Neural progenitor cell (in vitro differentiated cells): ENCODE results near the gene ANKRD62. TPM values are rescaled to one million over a fixed set of nuclear protein-coding genes. Genes with fewer than 3 reads are reported as not detected.

Experiments used
- DNase-seq: peaks from one replicate; pipeline ENCODE4 v3.0.0-alpha.2; 2016; ENCODE audit warnings: low spot score
- H2AFZ ChIP-seq: fragments of 200-600 bp; sonication (generic); replicated peaks from 2 replicates; pipeline ENCODE4 v1.6.1; 2016; ENCODE audit warnings: antibody characterized with exemption
- H3F3A ChIP-seq: fragments of 200-600 bp; sonication (generic); 2 replicates; pipeline ENCODE4 v1.6.1; 2016; ENCODE audit warnings: antibody characterized with exemption, low read depth
- H3K27ac ChIP-seq: fragments of 200-600 bp; sonication (generic); 2 replicates; pipeline ENCODE4 v1.5.1; 2016; ENCODE audit warnings: mild to moderate bottlenecking
- H3K27me3 ChIP-seq: fragments of 200-600 bp; sonication (generic); 2 replicates; pipeline ENCODE4 v1.6.1; 2016; ENCODE audit warnings: mild to moderate bottlenecking, moderate library complexity
- H3K36me3 ChIP-seq: fragments of 200-600 bp; sonication (generic); 2 replicates; pipeline ENCODE4 v1.5.1; 2016
- H3K4me1 ChIP-seq: fragments of 200-600 bp; sonication (generic); 2 replicates; pipeline ENCODE4 v1.6.1; 2016; ENCODE audit warnings: mixed run types
- H3K4me2 ChIP-seq: fragments of 200-600 bp; sonication (generic); 2 replicates; pipeline ENCODE4 v1.6.1; 2016
- H3K4me3 ChIP-seq: fragments of 200-600 bp; sonication (generic); 2 replicates; pipeline ENCODE4 v1.5.1; 2016
- H3K79me2 ChIP-seq: fragments of 200-600 bp; sonication (generic); 2 replicates; pipeline ENCODE4 v1.6.1; 2016; ENCODE audit warnings: low read depth
- H3K9ac ChIP-seq: fragments of 200-600 bp; sonication (generic); 2 replicates; pipeline ENCODE4 v1.6.1; 2016
- H3K9me3 ChIP-seq: fragments of 200-600 bp; sonication (generic); 2 replicates; pipeline ENCODE4 v1.5.1; 2016; ENCODE audit warnings: low read depth
- H4K20me1 ChIP-seq: fragments of 200-600 bp; sonication (generic); 2 replicates; pipeline ENCODE4 v1.6.1; 2016; ENCODE audit warnings: low read depth
- H3K27ac Mint-ChIP-seq: 3 replicates; pipeline ENCODE4 v1.8.0; 2021; ENCODE audit warnings: mixed read lengths
- H3K27me3 Mint-ChIP-seq: 2 replicates; pipeline ENCODE4 v1.8.0; 2022; ENCODE audit warnings: low read depth, mild to moderate bottlenecking, inconsistent platforms, moderate library complexity, mixed read lengths; ENCODE audit not compliant: insufficient read depth
- H3K36me3 Mint-ChIP-seq: 3 replicates; pipeline ENCODE4 v1.8.0; 2021; ENCODE audit warnings: mixed read lengths
- H3K4me1 Mint-ChIP-seq: 3 replicates; pipeline ENCODE4 v1.8.0; 2021; ENCODE audit warnings: mixed read lengths
- H3K4me3 Mint-ChIP-seq: 3 replicates; pipeline ENCODE4 v1.8.0; 2021; ENCODE audit warnings: mild to moderate bottlenecking, moderate library complexity, mixed read lengths
- H3K9me3 Mint-ChIP-seq: 3 replicates; pipeline ENCODE4 v1.8.0; 2020; ENCODE audit warnings: mixed read lengths
- EZH2 ChIP-seq: fragments of 200-600 bp; sonication (generic); IDR thresholded peaks from 2 replicates; pipeline ENCODE4 v1.6.1; 2017; ENCODE audit warnings: antibody characterized with exemption, mild to moderate bottlenecking, moderate library complexity
- EZH2phosphoT487 ChIP-seq: fragments of 200-600 bp; sonication (generic); IDR thresholded peaks from 2 replicates; pipeline ENCODE4 v1.6.1; 2017; ENCODE audit warnings: antibody characterized with exemption
- total RNA-seq: library from RNA; depleted of rRNA; stranded (reverse); fragments of >200 nt; gene quantifications from 2 replicates; pipeline ENCODE4 v1.2.3, GENCODE V29; 2015; ENCODE audit warnings: low replicate concordance
- TF ChIP-seq, protein P1 (sequence below): fragments of 200-600 bp; sonication (generic); IDR thresholded peaks from 2 replicates; pipeline ENCODE4 v1.5.1; 2017; ENCODE audit warnings: antibody characterized with exemption, mild to moderate bottlenecking

Gene ANKRD62
- total RNA-seq, 1 donor from 2014 or later = not detected

DNA sequence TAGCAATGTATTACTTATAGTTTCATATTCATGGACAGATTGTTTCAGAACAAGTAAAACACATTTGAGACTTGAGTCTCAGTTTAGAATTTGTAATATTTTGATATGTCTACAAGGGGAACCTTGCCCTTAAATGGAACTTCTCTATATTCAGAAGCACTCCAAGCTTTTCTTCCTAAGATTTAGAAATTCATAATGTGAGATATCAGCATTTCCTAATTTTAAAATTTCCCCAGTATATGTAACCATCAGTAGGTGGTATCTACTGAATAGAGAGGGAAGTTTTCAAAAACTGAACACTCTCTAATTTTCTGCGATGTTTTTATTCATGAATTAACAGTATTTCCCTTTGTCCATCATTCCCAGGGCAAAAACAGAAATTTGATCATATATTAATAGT lies 7.6 kb downstream of the ANKRD62 start:
- Mint-ChIP-seq H3K9me3 (no peaks in the 10 kb centered on the region), H3K36me3 (no peaks in the 10 kb centered on the region), H3K27me3 (no peaks in the 10 kb centered on the region), H3K4me3 (no peak overlapping the region), H3K4me1 (no peaks in the 10 kb centered on the region), H3K27ac (no peak overlapping the region)
- Histone ChIP-seq H3K27ac (no peak overlapping the region), H3K4me3 (no peak overlapping the region), H2AFZ (no peak overlapping the region), H3F3A (no peaks in the 10 kb centered on the region), H3K79me2 (no peaks in the 10 kb centered on the region), H3K27me3 (peaks cover 45% of the 10 kb centered on the region), H3K9me3 (no peaks in the 10 kb centered on the region), H3K36me3 (no peaks in the 10 kb centered on the region), H3K4me2 (no peak overlapping the region), H3K9ac (no peak overlapping the region), H3K4me1 (no peaks in the 10 kb centered on the region), H4K20me1 (no peaks in the 10 kb centered on the region)
- DNase-seq = no peak
- no peak for TF ChIP-seq EZH2phosphoT487
- TF ChIP-seq EZH2 = no peak
- TF ChIP-seq, protein P1, sequence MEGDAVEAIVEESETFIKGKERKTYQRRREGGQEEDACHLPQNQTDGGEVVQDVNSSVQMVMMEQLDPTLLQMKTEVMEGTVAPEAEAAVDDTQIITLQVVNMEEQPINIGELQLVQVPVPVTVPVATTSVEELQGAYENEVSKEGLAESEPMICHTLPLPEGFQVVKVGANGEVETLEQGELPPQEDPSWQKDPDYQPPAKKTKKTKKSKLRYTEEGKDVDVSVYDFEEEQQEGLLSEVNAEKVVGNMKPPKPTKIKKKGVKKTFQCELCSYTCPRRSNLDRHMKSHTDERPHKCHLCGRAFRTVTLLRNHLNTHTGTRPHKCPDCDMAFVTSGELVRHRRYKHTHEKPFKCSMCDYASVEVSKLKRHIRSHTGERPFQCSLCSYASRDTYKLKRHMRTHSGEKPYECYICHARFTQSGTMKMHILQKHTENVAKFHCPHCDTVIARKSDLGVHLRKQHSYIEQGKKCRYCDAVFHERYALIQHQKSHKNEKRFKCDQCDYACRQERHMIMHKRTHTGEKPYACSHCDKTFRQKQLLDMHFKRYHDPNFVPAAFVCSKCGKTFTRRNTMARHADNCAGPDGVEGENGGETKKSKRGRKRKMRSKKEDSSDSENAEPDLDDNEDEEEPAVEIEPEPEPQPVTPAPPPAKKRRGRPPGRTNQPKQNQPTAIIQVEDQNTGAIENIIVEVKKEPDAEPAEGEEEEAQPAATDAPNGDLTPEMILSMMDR = no peak

DNA sequence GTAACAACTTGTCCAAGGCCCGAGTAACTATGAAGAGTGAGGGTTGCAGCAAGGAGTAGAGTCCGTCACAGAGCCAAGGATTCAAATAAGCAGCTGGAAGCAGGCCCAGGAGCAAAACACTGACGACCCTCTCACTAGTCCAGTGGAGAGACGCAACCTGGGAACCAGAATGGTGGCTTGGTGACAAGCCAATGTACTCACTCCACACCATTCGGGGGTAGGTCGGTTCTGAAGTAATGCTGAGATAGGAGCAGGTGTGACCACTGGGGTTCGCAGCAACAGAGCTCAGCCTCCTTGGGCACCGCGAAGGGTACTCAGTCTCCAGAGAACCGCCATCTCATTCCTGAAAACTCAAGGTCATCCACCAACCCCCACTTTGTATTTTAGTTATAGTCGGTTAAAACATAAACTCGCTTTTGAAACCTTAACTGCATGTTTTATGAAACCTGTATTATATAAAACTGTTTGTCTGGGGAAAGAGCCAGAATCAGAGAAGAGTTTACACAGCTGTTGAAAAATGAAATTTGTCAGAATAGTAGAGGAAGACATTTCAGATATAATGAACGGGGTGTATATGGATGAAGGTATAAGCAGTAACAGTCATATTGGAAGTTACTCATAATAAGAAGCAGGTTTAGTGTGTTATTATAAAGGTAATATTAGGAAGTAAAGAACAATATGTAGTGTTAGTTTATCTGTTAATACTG lies 8.6 kb downstream of the ANKRD62 start:
- Mint-ChIP-seq H3K27ac (no peak overlapping the region), H3K4me3 (no peak overlapping the region), H3K27me3 (no peaks in the 10 kb centered on the region), H3K4me1 (no peaks in the 10 kb centered on the region), H3K9me3 (no peaks in the 10 kb centered on the region), H3K36me3 (no peaks in the 10 kb centered on the region)
- Histone ChIP-seq H4K20me1 (no peaks in the 10 kb centered on the region), H2AFZ (no peak overlapping the region), H3K9ac (no peak overlapping the region), H3K27ac (no peak overlapping the region), H3K27me3 (peaks cover 45% of the 10 kb centered on the region), H3K4me2 (no peak overlapping the region), H3K4me1 (no peaks in the 10 kb centered on the region), H3K36me3 (no peaks in the 10 kb centered on the region), H3K4me3 (no peak overlapping the region), H3F3A (no peaks in the 10 kb centered on the region), H3K79me2 (no peaks in the 10 kb centered on the region), H3K9me3 (no peaks in the 10 kb centered on the region)
- DNase-seq = no peak
- no peak for TF ChIP-seq EZH2

DNA sequence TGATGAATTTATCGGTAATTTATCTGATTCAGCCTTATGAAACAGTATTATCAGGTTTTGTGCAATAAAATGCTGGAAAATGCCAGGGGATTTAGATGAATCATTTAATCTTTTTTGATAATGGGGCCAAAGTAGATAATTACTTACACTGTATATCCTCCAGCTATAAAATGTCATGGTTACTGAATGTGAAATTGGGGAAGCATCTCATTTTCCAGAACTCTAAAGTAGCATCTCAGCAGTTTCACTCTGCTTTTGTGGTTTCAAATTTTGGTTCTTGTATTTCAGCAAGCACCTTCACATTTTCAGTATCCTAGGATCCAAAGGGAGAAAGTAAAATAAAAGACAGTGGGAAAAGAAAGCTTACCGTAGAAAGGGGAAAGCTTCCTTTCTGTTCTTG lies 12.8 kb downstream of the ANKRD62 start:
- Histone ChIP-seq H3K79me2 (no peaks in the 10 kb centered on the region), H3K9ac (no peak overlapping the region), H3K4me2 (no peak overlapping the region), H2AFZ (peak overlapping the region; percentile 34), H3K27me3 (peaks cover 33% of the 10 kb centered on the region), H3K36me3 (no peaks in the 10 kb centered on the region), H3K27ac (no peak overlapping the region), H4K20me1 (no peaks in the 10 kb centered on the region), H3K9me3 (no peaks in the 10 kb centered on the region), H3K4me1 (no peaks in the 10 kb centered on the region), H3K4me3 (no peak overlapping the region), H3F3A (no peaks in the 10 kb centered on the region)
- TF ChIP-seq, protein P1 = no peak
- TF ChIP-seq EZH2phosphoT487 (no peak), EZH2 (no peak)
- Mint-ChIP-seq H3K4me3 (no peak overlapping the region), H3K27me3 (no peaks in the 10 kb centered on the region), H3K36me3 (no peaks in the 10 kb centered on the region), H3K27ac (no peak overlapping the region), H3K9me3 (no peaks in the 10 kb centered on the region), H3K4me1 (no peaks in the 10 kb centered on the region)
- DNase-seq = no peak

DNA sequence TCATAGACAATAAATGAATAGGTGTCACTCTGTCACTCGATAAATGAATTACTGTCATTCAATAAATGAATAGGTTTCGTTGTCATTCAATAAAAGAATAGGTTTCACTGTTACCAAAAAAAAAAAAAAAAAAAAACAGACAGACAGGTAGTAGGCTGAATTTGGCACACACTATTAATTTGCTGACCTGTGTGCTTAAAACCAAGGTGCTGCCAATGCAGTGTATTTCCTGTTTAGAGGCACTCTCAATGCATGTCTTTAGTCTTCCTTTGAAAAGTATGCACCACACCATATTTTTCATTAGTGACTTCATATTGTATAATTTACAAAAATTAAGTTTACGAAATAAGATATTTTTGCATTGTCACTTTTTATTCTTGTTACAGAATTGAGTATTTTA lies 16.2 kb downstream of the ANKRD62 start:
- Mint-ChIP-seq H3K4me3 (no peak overlapping the region), H3K36me3 (no peaks in the 10 kb centered on the region), H3K4me1 (no peaks in the 10 kb centered on the region), H3K9me3 (no peaks in the 10 kb centered on the region), H3K27me3 (no peaks in the 10 kb centered on the region), H3K27ac (no peak overlapping the region)
- Histone ChIP-seq H3K4me2 (no peak overlapping the region), H3K4me1 (no peaks in the 10 kb centered on the region), H3K4me3 (no peak overlapping the region), H4K20me1 (no peaks in the 10 kb centered on the region), H3K79me2 (no peaks in the 10 kb centered on the region), H2AFZ (no peak overlapping the region), H3F3A (no peaks in the 10 kb centered on the region), H3K27ac (no peak overlapping the region), H3K36me3 (no peaks in the 10 kb centered on the region), H3K27me3 (peaks cover 18% of the 10 kb centered on the region), H3K9me3 (no peaks in the 10 kb centered on the region), H3K9ac (no peak overlapping the region)
- TF ChIP-seq EZH2 (no peak), EZH2phosphoT487 (no peak)
- TF ChIP-seq, protein P1 = no peak
- DNase-seq = no peak
